Esophagus (tissue), 2 donors: ENCODE results near the gene FBXO30. TPM values are rescaled to one million over a fixed set of nuclear protein-coding genes. Genes with fewer than 3 reads are reported as not detected.

Source experiments
- H3K27ac ChIP-seq, 2 donors: one replicate each; pipeline ENCODE4 v1.5.1; 2013; ENCODE audit warnings: low read depth in 2 of 2, mild to moderate bottlenecking in 2 of 2, inconsistent platforms in 1 of 2, low read length in 1 of 2, moderate library complexity in 1 of 2
- H3K27me3 ChIP-seq, 2 donors: one replicate each; pipeline ENCODE4 v1.6.1; 2013; ENCODE audit warnings: low read length in 2 of 2, control low read depth in 1 of 2, mild to moderate bottlenecking in 1 of 2; ENCODE audit not compliant: insufficient read depth in 2 of 2, control insufficient read depth in 1 of 2
- H3K36me3 ChIP-seq, 2 donors: one replicate each; pipeline ENCODE4 v1.6.1; 2013; ENCODE audit warnings: low read length in 1 of 2; ENCODE audit not compliant: control insufficient read depth in 2 of 2, insufficient read depth in 2 of 2
- H3K4me1 ChIP-seq, 2 donors: one replicate each; pipeline ENCODE4 v1.6.1; 2013; ENCODE audit warnings: low read length in 1 of 2; ENCODE audit not compliant: control insufficient read depth in 2 of 2, insufficient read depth in 2 of 2
- H3K4me3 ChIP-seq, 2 donors: one replicate each; pipeline ENCODE4 v1.5.1; 2013; ENCODE audit warnings: low read length in 2 of 2, mild to moderate bottlenecking in 2 of 2, low read depth in 1 of 2, moderate library complexity in 1 of 2
- H3K9me3 ChIP-seq, 2 donors: one replicate each; pipeline ENCODE4 v1.6.1; 2013; ENCODE audit warnings: mild to moderate bottlenecking in 2 of 2, low read depth in 1 of 2, low read length in 1 of 2, moderate library complexity in 1 of 2; ENCODE audit not compliant: control insufficient read depth in 2 of 2, insufficient read depth in 1 of 2
- WGBS, 2 donors: extraction: QIAGEN DNeasy Blood & Tissue Kit; methylation state at CpG; one replicate each; pipeline ENCODE4 v1.1.7; 2013; 5-methylcytosine and 5-hydroxymethylcytosine counted together
- polyA plus RNA-seq, 2 donors: library from polyadenylated mRNA; stranded (reverse); fragments of 200-250 nt; gene quantifications; one replicate each; pipeline ENCODE4 v1.2.3, GENCODE V29; 2013
- donor health status: healthy with polysubstance abuse.
- donor health status: Bipolar disorder and iron deficiency.

The FBXO30 gene, protein sequence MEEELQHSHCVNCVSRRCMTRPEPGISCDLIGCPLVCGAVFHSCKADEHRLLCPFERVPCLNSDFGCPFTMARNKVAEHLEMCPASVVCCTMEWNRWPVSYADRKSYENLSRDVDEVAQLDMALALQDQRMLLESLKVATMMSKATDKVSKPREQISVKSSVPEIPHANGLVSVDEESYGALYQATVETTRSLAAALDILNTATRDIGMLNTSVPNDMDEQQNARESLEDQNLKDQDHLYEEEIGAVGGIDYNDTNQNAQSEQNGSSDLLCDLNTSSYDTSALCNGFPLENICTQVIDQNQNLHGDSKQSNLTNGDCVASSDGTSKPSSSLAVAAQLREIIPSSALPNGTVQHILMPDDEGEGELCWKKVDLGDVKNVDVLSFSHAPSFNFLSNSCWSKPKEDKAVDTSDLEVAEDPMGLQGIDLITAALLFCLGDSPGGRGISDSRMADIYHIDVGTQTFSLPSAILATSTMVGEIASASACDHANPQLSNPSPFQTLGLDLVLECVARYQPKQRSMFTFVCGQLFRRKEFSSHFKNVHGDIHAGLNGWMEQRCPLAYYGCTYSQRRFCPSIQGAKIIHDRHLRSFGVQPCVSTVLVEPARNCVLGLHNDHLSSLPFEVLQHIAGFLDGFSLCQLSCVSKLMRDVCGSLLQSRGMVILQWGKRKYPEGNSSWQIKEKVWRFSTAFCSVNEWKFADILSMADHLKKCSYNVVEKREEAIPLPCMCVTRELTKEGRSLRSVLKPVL
- 1 to 10 TPM; 3.5 to 4.8 TPM for polyA plus RNA-seq

DNA sequence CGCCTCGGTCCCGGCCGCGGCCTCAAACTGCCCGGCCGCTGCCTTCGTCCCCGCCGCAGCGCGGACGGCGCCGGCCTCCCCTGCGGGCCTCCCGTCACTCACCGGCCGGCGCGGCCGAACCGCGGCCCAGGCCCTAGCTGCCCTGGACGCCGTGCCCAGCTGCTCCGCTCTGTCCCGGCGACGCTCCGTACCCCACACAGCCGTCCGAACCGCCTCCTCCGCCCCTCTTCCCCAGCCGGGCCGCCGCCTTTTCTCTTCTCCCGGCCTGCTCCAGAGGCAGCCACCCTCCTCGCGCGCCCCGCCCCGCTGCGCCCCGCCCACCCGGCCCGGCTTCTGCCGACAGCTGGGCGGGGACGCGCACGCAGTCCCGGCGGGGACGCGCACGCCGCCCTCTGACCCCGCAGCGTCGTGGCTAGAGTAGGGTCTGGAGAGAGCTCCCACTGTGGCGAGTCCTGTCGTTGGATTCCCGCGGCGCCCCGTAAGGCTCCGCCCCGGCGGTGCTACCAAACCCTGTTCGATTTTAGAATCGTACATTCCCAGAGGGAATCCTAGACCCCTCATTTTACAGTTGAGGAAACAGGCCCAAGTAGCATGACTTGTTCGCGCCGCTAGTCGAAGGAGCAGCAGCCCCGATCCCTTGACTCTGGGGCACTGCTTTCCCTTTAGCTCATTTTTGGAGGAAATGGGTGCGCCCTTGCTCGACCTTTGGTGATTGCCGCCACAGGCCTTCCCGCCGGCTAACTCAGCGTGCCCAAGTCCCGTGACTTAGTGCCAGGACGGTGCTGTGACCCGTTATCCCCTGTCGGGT, at the start of gene FBXO30:
TSS of gene FBXO30 (minus strand) at position 295 of the 808 bp plus-strand sequence. CDS start 8,390 bp downstream, outside the sequence.
- H3K27me3 ChIP-seq = no peaks in the 10 kb centered on the region
- no peaks in the 10 kb centered on the region for H3K36me3 ChIP-seq
- 0% methylated on average over 81 to 88 of the region's 88 CpGs for WGBS, 2 donors
- H3K4me3 ChIP-seq = peak within 1 kb of the TSS; percentile 88 to 97
- H3K9me3 ChIP-seq = no peaks in the 10 kb centered on the region
- H3K4me1 ChIP-seq = peaks cover 0 to 2% of the 10 kb centered on the region in 2 donors
- peak within 1 kb of the TSS; percentile 95 to 96 for H3K27ac ChIP-seq

DNA sequence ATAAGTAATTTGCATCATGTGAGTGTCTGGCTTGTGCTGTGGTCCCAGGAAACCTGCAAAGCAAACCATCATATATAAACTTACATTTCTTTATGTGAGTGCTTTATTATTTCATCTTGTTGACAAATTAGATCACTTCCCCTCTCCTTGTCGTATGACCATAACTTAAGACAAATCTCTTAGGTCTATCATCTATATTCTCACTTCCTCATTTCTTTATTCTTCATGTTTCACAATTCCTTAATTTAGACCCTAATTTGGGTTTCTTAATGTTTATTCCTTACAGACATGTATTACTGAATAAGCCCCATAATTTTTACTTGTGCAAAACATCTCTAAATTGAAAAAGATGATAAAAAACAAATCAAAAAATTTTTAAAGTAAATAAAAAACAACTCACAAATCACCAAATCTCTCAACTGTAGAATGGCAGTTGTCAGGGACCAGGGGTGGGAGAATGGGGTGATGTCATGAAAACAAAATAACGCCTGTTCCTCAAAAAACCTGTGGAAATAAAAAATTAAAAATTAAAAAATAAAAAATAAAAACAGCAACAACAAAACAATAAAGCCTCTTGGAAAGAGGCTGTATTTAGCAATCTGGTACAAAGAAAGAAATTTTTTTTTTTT, 49.5 kb upstream of the FBXO30 start:
- no peaks in the 10 kb centered on the region for H3K27me3 ChIP-seq
- H3K4me3 ChIP-seq = no peak overlapping the region
- H3K36me3 ChIP-seq = no peaks in the 10 kb centered on the region
- 87 to 89% methylated on average over 2 of the region's 2 CpGs for WGBS, 2 donors
- H3K27ac ChIP-seq = no peak overlapping the region
- H3K4me1 ChIP-seq = no peaks in the 10 kb centered on the region
- no peaks in the 10 kb centered on the region for H3K9me3 ChIP-seq

DNA sequence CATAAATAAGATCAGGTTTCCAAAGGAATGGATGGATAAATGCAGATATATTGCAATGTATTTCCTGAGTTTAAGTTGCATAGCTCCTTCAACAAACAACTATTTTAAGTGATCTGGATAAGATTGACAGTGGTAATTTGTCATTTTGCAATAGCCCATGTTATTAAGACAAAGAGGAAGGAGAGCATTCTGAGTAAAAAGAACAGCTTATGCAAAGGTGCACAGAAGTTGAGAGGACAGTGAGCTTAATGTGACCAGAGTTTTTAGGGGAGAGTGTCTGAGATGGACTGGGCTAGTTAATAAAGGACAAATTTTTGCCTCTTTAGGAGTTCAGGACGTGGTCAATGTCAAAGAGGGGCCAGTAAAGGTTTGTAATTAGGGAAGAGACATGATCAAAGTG, 48.8 kb upstream of the FBXO30 start:
- whole genome bisulfite sequencing, 2 donors = 71 to 77% methylated on average over 1 of the region's 1 CpG

DNA sequence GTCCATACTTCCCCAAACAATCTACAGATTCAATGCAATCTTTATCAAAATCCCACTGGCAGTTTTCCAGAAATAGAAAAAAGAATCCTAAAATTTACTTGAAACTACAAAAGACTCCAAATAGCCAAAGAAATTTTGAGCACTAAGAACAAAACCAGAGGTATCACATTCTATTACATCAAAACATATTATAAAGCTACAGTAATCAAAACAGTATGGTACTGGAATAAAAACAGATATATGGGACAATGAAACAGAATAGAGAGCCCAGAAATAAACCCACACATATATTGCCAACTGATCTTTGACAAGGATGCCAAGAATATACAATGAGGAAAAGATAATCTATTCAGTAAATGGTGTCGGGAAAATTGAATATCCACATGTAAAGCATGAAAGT, 46.0 kb upstream of the FBXO30 start:
- no peaks in the 10 kb centered on the region for H3K9me3 ChIP-seq
- H3K27me3 ChIP-seq = no peaks in the 10 kb centered on the region
- no peak overlapping the region for H3K27ac ChIP-seq
- H3K36me3 ChIP-seq = no peaks in the 10 kb centered on the region
- no peak overlapping the region for H3K4me3 ChIP-seq
- H3K4me1 ChIP-seq = no peaks in the 10 kb centered on the region
- WGBS, 2 donors = 95 to 100% methylated on average over 1 of the region's 1 CpG

More for the DNA sequence above, 48.8 kb upstream of the FBXO30 start:
- H3K4me3 ChIP-seq = no peak overlapping the region
- no peaks in the 10 kb centered on the region for H3K9me3 ChIP-seq
- no peaks in the 10 kb centered on the region for H3K36me3 ChIP-seq
- no peaks in the 10 kb centered on the region for H3K4me1 ChIP-seq
- no peak overlapping the region for H3K27ac ChIP-seq
- H3K27me3 ChIP-seq = no peaks in the 10 kb centered on the region

DNA sequence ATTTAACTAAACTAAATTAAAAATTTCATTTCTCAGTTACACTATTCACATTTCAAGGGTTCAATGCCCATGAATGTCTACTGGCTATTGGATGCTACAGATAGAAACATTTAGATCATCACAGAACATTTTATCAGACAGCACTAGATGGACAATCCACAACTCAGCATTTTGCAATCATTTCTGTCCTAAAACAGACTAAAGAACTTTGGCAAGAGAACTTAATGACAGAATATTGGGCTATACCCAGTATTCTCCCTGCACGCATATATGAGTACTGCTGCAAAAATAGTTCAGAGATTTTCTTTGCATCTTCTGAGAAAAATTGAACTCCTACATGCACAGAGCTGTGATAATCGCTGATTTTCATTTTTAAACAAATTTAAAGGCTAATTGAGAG, 36.1 kb upstream of the FBXO30 start:
- Histone ChIP-seq H3K9me3 (no peaks in the 10 kb centered on the region), H3K4me1 (no peaks in the 10 kb centered on the region)
- WGBS, 2 donors = 80 to 85% methylated on average over 2 of the region's 2 CpGs

DNA sequence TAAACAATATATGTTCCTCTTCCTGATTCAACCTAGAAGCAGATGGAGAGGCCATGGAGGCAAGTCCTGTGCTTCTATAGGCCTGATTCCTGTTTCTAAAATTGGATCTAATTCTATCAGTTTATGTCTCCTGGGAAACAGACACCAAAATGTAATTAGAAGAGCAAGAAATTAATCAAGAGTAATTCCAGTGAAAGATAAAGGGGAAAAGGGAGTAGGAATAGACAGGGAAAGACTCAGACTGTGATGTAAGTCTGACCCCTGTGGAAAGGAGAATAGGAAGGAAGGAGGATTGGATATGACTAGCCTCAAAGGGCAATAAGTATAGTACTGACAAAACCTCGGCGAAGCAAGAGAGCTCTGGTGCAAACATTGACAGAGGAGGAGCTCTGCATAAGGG, 33.9 kb upstream of the FBXO30 start:
- Histone ChIP-seq H3K36me3 (no peaks in the 10 kb centered on the region), H3K4me3 (no peak overlapping the region), H3K9me3 (no peaks in the 10 kb centered on the region), H3K27ac (no peak overlapping the region), H3K27me3 (no peaks in the 10 kb centered on the region), H3K4me1 (no peaks in the 10 kb centered on the region)
- WGBS, 2 donors = 86 to 93% methylated on average over 2 of the region's 2 CpGs

More for the DNA sequence above, 36.1 kb upstream of the FBXO30 start:
- Histone ChIP-seq H3K27ac (no peak overlapping the region), H3K4me3 (no peak overlapping the region), H3K36me3 (no peaks in the 10 kb centered on the region), H3K27me3 (no peaks in the 10 kb centered on the region)

DNA sequence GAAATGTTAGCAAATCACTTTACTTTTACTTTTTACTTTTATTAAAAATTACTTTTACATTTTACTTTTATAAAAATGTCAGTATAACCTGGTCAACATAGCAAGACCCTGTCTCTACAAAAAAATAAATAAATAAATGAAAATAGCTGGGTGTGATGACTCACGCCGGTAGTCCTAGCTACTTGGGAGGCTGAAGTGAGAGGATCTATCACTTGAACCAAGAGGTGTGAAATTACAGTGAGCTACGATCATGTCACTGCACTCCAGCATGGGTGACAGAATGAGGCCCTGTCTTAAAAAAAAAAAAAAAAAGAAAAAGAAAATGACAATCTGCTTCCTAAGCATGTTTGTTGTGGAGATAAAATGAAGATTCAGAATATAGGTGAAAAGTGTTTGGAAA, 31.0 kb upstream of the FBXO30 start:
- WGBS, 2 donors = 94 to 95% methylated on average over 3 of the region's 3 CpGs
- H3K9me3 ChIP-seq = no peaks in the 10 kb centered on the region
- no peaks in the 10 kb centered on the region for H3K27me3 ChIP-seq
- H3K36me3 ChIP-seq = no peaks in the 10 kb centered on the region
- H3K4me3 ChIP-seq = no peak overlapping the region
- H3K27ac ChIP-seq = no peak overlapping the region
- H3K4me1 ChIP-seq = peaks cover 0 to 2% of the 10 kb centered on the region in 2 donors

DNA sequence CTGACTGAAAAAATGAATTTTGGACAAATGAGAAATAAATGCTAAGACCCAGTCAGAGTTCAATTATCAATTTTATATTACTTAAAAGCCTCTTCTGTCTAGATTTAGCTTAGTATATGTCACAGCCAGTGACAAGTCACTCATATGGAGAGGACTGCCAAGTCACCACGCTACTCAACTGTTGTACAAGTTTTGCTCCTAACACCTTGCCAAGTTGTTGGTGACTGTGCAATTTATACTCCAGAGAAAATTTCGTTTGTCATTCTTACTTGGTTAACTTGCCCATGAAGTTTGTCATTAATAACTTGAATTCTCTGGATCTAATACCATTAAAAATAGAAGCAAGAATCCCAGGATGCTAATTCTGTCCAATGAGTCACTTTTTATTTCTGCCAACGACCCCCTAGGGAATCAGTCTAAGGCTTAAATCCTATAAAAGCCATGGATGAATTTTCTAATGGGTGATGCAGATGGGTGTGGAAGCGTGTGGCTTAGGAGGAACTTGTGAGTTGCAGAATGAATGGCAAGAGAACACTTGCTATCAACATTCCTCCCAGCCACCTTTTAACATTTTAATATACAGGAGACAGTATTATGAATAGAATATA, 30.4 kb upstream of the FBXO30 start:
- H3K4me1 ChIP-seq = peaks cover 0 to 2% of the 10 kb centered on the region in 2 donors
- no peaks in the 10 kb centered on the region for H3K27me3 ChIP-seq
- no peak overlapping the region for H3K4me3 ChIP-seq
- 48 to 51% methylated on average over 4 of the region's 4 CpGs for WGBS, 2 donors
- peak overlapping the region in 1 of 2 donors; percentile 4 for H3K27ac ChIP-seq
- H3K9me3 ChIP-seq = no peaks in the 10 kb centered on the region
- no peaks in the 10 kb centered on the region for H3K36me3 ChIP-seq
